OCI-LY1 (cell line): Measurements from ENCODE around the gene PTPN23.

Experiments used
- H2AFZ ChIP-seq: fragments of 200-600 bp; sonication (generic), shearing (Covaris generic); 2 replicates; pipeline ENCODE4 v1.6.0; 2014; ENCODE audit warnings: antibody characterized with exemption, mild to moderate bottlenecking, low read length
- H3F3A ChIP-seq: fragments of 200-600 bp; sonication (generic), shearing (Covaris generic); 2 replicates; pipeline ENCODE4 v1.6.0; 2014; ENCODE audit warnings: mild to moderate bottlenecking, antibody characterized with exemption, low read length, moderate library complexity; ENCODE audit not compliant: insufficient read depth
- H3K27ac ChIP-seq: fragments of 200-600 bp; sonication (generic); 2 replicates; pipeline ENCODE4 v1.5.1; 2014; ENCODE audit warnings: low read length, mixed run types, mild to moderate bottlenecking, low read depth; ENCODE audit not compliant: poor library complexity, severe bottlenecking
- H3K27me3 ChIP-seq: fragments of 200-600 bp; sonication (generic); 2 replicates; pipeline ENCODE4 v1.6.0; 2014; ENCODE audit warnings: antibody characterized with exemption, mild to moderate bottlenecking, low read length, moderate library complexity; ENCODE audit not compliant: insufficient read depth
- H3K36me3 ChIP-seq: fragments of 200-600 bp; sonication (generic); 2 replicates; pipeline ENCODE4 v1.6.1; 2014; ENCODE audit warnings: mild to moderate bottlenecking, antibody characterized with exemption, low read length, moderate library complexity, mixed read lengths; ENCODE audit not compliant: insufficient read depth
- H3K4me1 ChIP-seq: fragments of 200-600 bp; sonication (generic); 2 replicates; pipeline ENCODE4 v1.5.1; 2014; ENCODE audit warnings: mild to moderate bottlenecking, low read length, moderate library complexity; ENCODE audit not compliant: insufficient read depth, severe bottlenecking
- H3K4me2 ChIP-seq: fragments of 200-600 bp; sonication (generic), shearing (Covaris generic); 2 replicates; pipeline ENCODE4 v1.6.1; 2014; ENCODE audit warnings: low read length
- H3K4me3 ChIP-seq: fragments of 200-600 bp; sonication (generic); 2 replicates; pipeline ENCODE4 v1.5.1; 2014; ENCODE audit warnings: low read length, low read depth, mild to moderate bottlenecking, mixed read lengths; ENCODE audit not compliant: poor library complexity, severe bottlenecking
- H3K79me2 ChIP-seq: fragments of 200-600 bp; shearing (Covaris generic); 2 replicates; pipeline ENCODE4 v1.6.1; 2016; ENCODE audit warnings: mixed run types, low read length, mixed read lengths; ENCODE audit not compliant: insufficient read depth
- H3K9ac ChIP-seq: fragments of 200-600 bp; sonication (generic), shearing (Covaris generic); 2 replicates; pipeline ENCODE4 v1.6.1; 2014; ENCODE audit warnings: mild to moderate bottlenecking, low read length, mixed read lengths
- H3K9me2 ChIP-seq: fragments of 200-600 bp; sonication (generic), shearing (Covaris generic); 2 replicates; pipeline ENCODE4 v1.6.1; 2014; ENCODE audit warnings: low read depth, mild to moderate bottlenecking, low read length, mixed read lengths
- H3K9me3 ChIP-seq: fragments of 200-600 bp; shearing (Covaris generic); 2 replicates; pipeline ENCODE4 v1.6.1; 2014; ENCODE audit warnings: low read length, mixed read lengths
- H4K20me1 ChIP-seq: fragments of 200-600 bp; sonication (generic), shearing (Covaris generic); 2 replicates; pipeline ENCODE4 v1.6.0; 2016; ENCODE audit warnings: mild to moderate bottlenecking, low read length; ENCODE audit not compliant: insufficient read depth
- EZH2 ChIP-seq: fragments of 200-600 bp; sonication (generic), shearing (Covaris generic); IDR thresholded peaks from 2 replicates; pipeline ENCODE4 v1.8.0; 2017; ENCODE audit warnings: borderline replicate concordance, mixed run types, mild to moderate bottlenecking, antibody characterized with exemption, low read length, moderate library complexity, mixed read lengths
- TF ChIP-seq, protein P1 (sequence below): fragments of 200-600 bp; sonication (generic), shearing (Covaris generic); IDR thresholded peaks from 2 replicates; pipeline ENCODE4 v1.5.1; 2017; ENCODE audit warnings: mild to moderate bottlenecking, antibody characterized with exemption, low read length, moderate library complexity, mixed read lengths

The PTPN23 gene

DNA sequence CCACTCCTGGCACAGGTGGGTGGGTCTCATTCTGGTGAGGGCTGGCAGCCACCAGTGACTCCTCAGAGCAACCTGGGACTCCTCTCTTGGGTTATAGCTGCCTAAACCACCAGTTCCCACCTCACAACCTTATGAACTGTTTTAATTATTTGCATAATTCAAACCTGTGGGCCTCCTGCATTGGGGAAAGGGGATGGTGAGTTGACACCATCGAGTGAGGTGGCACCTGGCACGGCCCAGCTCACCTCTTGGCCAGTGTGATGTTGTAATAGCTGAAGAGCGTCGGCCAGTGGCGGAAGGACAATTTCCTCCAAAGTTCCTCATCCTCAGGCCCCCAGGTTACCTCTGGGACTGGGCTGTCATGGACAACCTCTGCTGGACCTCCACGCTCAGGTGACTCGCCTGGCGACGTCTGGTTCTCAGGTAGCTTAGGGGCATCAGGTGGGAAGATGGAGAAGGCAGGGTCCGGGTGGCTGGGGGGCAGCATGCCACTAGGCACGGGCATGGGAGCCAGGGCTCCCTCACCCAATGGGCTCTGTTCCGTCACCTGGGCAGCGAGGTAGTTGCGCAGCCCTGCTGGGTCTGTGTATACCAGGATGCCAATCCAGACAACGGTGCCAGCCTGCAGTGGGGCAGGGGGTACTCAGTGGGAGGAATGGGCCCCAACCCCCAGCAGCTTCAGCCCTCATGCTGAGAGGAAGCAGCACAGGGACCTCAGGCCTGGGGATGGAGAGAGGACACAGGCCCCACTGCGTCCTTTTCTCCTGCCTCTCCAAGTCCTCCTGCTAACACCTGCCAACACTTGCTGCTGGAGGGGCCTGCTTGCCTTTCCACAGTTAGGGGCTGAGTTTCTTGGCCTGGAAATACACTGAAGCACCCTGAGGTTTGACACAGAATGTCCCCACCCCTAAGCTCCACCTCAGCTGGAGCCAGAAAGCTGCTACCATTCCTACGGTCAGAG lies 38.5 kb downstream of the PTPN23 start:
- no peak for TF ChIP-seq EZH2
- TF ChIP-seq, protein P1, sequence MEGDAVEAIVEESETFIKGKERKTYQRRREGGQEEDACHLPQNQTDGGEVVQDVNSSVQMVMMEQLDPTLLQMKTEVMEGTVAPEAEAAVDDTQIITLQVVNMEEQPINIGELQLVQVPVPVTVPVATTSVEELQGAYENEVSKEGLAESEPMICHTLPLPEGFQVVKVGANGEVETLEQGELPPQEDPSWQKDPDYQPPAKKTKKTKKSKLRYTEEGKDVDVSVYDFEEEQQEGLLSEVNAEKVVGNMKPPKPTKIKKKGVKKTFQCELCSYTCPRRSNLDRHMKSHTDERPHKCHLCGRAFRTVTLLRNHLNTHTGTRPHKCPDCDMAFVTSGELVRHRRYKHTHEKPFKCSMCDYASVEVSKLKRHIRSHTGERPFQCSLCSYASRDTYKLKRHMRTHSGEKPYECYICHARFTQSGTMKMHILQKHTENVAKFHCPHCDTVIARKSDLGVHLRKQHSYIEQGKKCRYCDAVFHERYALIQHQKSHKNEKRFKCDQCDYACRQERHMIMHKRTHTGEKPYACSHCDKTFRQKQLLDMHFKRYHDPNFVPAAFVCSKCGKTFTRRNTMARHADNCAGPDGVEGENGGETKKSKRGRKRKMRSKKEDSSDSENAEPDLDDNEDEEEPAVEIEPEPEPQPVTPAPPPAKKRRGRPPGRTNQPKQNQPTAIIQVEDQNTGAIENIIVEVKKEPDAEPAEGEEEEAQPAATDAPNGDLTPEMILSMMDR: no peak
- peaks cover 58% of the 10 kb centered on the region; the same call in 1 of the 2 replicates for H3K36me3 ChIP-seq

DNA sequence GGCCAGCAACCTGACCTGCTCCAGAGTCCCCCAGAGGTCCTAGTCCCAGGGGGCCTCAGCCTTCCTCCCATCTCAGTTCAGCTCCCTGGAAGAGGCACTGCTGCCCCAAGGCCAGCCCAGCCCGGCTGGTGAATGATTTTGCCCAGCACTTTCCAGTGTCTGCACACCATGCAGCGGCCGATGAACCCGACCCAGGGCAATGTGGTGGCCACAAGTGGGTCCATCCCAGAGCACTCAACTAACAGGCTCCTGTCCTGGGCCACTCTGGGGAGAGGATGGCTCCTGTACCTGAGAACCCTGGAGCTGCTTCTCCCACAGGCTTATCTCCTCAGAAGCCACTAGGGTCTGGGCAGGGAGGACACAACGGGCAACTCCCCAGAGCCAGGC lies 39.2 kb downstream of the PTPN23 start:
- Histone ChIP-seq H3K9me3 (no peaks in the 10 kb centered on the region), H3K36me3 (peaks cover 54% of the 10 kb centered on the region; the same call in 1 of the 2 replicates), H3K4me2 (no peak overlapping the region), H3F3A (no peaks in the 10 kb centered on the region), H3K9ac (no peak overlapping the region), H4K20me1 (no peaks in the 10 kb centered on the region), H2AFZ (no peak overlapping the region), H3K79me2 (no peaks in the 10 kb centered on the region), H3K9me2 (no peaks in the 10 kb centered on the region), H3K27me3 (no peaks in the 10 kb centered on the region), H3K4me1 (peaks cover 19% of the 10 kb centered on the region), H3K27ac (no peak overlapping the region), H3K4me3 (no peak overlapping the region)
- TF ChIP-seq, protein P1: no peak
- no peak for TF ChIP-seq EZH2

More for the DNA sequence above, 38.5 kb downstream of the PTPN23 start:
- H3K4me1 ChIP-seq: peaks cover 19% of the 10 kb centered on the region
- H2AFZ ChIP-seq: no peak overlapping the region
- H4K20me1 ChIP-seq: no peaks in the 10 kb centered on the region
- no peaks in the 10 kb centered on the region for H3K9me2 ChIP-seq
- no peaks in the 10 kb centered on the region for H3K79me2 ChIP-seq
- no peaks in the 10 kb centered on the region for H3F3A ChIP-seq
- H3K4me2 ChIP-seq: no peak overlapping the region
- no peak overlapping the region for H3K4me3 ChIP-seq
- no peaks in the 10 kb centered on the region for H3K27me3 ChIP-seq
- H3K9me3 ChIP-seq: no peaks in the 10 kb centered on the region
- H3K27ac ChIP-seq: no peak overlapping the region
- no peak overlapping the region for H3K9ac ChIP-seq

DNA sequence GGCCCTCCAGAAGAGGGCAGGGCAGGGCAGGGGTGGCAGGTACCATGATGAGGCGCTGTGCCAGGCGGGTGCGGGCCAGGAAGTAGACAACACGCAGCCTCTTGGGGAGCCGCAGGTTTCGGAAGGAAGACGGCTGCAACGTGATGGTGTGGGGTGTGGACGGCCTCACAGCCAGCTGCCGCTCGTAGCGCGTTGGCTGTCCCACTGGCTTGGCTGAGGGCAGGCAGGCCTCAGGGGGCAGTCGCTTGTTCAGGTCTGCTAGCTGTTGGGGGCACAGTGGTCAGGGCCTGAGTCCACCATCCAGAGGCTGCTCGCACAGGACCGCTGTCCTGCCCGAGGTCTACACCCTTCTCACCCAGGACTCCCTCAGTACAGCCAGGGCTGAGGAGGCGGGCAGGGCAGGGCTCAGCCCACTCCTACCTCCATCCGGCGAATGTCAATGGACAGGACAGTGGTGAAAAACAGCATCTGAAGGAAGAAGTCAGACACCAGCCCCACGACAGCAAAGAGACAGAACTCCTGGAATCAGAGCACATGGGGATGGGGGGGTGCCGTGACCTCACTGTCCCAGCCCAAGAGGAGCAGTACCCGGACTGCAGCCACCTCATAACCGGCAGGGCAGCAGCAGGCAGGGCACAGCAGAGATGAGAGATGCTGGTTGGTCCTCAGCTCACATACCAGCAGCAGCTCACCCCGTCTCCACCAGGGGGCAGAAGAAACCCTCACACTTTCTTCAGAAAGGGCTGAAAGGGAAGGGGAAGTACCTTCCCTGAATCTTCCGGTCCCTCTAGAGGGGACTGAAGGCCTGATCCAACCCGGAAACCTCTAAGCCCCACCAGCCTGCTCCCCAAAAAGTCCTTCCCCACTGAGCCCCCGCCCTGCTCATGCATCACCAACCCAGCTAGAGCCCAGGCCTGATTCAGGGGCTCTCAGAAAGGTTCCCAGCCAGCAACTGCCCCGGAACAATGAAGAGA lies 40.0 kb downstream of the PTPN23 start:
- H3K9me2 ChIP-seq: no peaks in the 10 kb centered on the region
- TF ChIP-seq EZH2: no peak
- TF ChIP-seq, protein P1: peak; percentile 89
- H3F3A ChIP-seq: no peaks in the 10 kb centered on the region
- 0 out of 2 replicates have a peak overlapping the region, but pooled peaks have one; percentile 15 for H2AFZ ChIP-seq
- peak overlapping the region; percentile 76 for H3K27ac ChIP-seq
- H3K79me2 ChIP-seq: no peaks in the 10 kb centered on the region
- H3K27me3 ChIP-seq: no peaks in the 10 kb centered on the region
- H4K20me1 ChIP-seq: no peaks in the 10 kb centered on the region
- H3K4me1 ChIP-seq: peaks cover 19% of the 10 kb centered on the region
- peak overlapping the region; percentile 69 for H3K9ac ChIP-seq
- peak overlapping the region; percentile 33 for H3K4me3 ChIP-seq
- peaks cover 54% of the 10 kb centered on the region; the same call in 1 of the 2 replicates for H3K36me3 ChIP-seq
- peak overlapping the region; percentile 58 for H3K4me2 ChIP-seq
- no peaks in the 10 kb centered on the region for H3K9me3 ChIP-seq
